Mesodermal cell (in vitro differentiated cells): ENCODE data around the gene DIP2C.
A peak's percentile ranks its signal among the peaks of the same experiment; 100 is the strongest.
"Not testable (repeated sequence)": the region's sequence is repeated elsewhere in the genome, so short reads cannot be mapped to it uniquely, and the experiment has no call there.

Experiments used
- H3K27ac ChIP-seq: 2 replicates; pipeline ENCODE4 v1.7.0; 2013; ENCODE audit warnings: mild to moderate bottlenecking, low read depth, low read length, moderate library complexity; ENCODE audit not compliant: severe bottlenecking
- H3K36me3 ChIP-seq: 2 replicates; pipeline ENCODE4 v1.7.1; 2013; ENCODE audit warnings: mild to moderate bottlenecking, low read length, moderate library complexity; ENCODE audit not compliant: control insufficient read depth, insufficient read depth
- H3K4me1 ChIP-seq: one replicate; pipeline ENCODE4 v1.7.1; 2013; ENCODE audit warnings: mild to moderate bottlenecking, low read length; ENCODE audit not compliant: insufficient read depth, control insufficient read depth, poor library complexity, severe bottlenecking
- H3K4me3 ChIP-seq: 2 replicates; pipeline ENCODE4 v1.7.0; 2013; ENCODE audit warnings: low read length, control low read depth, mild to moderate bottlenecking; ENCODE audit not compliant: insufficient read depth, poor library complexity, severe bottlenecking; ENCODE audit errors: extremely low read depth
- H3K9me3 ChIP-seq: 2 replicates; pipeline ENCODE4 v1.7.1; 2013; ENCODE audit warnings: mild to moderate bottlenecking, low read length, moderate library complexity; ENCODE audit not compliant: control insufficient read depth
- WGBS, 2 experiments: methylation state at CpG; one replicate each; pipeline ENCODE4 v1.1.5; 2013; ENCODE audit warnings: missing lambda C conversion rate in 2 of 2; ENCODE audit not compliant: insufficient coverage in 2 of 2; 5-methylcytosine and 5-hydroxymethylcytosine counted together

Gene DIP2C

GRCh38 chr10:600234-600633, 89.2 kb downstream of the DIP2C start:
- Histone ChIP-seq H3K9me3 (no peaks in the 10 kb centered on the region), H3K4me1 (peaks cover 54% of the 10 kb centered on the region), H3K36me3 (no peaks in the 10 kb centered on the region), H3K4me3 (no peak overlapping the region), H3K27ac (no peak overlapping the region)
- 94 to 95% methylated on average over 11 to 13 of the region's 15 CpGs for WGBS, 2 experiments

DNA sequence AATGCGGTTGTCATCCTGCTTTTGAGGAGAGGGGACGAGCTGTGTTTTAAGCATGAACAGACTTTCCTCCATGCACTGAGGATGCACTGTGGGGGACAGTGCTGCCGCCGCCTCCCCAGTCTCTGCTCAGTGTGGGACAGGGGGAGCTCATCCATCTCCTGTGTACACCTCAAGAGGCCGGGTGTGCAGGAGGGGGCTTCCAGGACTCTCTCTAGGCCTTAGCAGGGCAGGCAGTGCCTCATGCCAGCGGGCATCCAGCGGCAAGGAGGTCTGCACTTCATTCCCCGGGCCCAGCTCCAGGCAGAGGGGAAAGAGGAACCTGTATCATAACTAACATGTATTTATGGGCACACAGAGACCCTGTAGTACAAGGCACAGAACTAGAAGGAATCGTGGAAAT, 89.7 kb downstream of the DIP2C start:
- no peaks in the 10 kb centered on the region for H3K36me3 ChIP-seq
- peaks cover 54% of the 10 kb centered on the region for H3K4me1 ChIP-seq
- WGBS, 2 experiments = 86 to 87% methylated on average over 5 to 6 of the region's 9 CpGs
- no peak overlapping the region for H3K4me3 ChIP-seq
- no peaks in the 10 kb centered on the region for H3K9me3 ChIP-seq
- peak overlapping the region; percentile 97 for H3K27ac ChIP-seq

DNA sequence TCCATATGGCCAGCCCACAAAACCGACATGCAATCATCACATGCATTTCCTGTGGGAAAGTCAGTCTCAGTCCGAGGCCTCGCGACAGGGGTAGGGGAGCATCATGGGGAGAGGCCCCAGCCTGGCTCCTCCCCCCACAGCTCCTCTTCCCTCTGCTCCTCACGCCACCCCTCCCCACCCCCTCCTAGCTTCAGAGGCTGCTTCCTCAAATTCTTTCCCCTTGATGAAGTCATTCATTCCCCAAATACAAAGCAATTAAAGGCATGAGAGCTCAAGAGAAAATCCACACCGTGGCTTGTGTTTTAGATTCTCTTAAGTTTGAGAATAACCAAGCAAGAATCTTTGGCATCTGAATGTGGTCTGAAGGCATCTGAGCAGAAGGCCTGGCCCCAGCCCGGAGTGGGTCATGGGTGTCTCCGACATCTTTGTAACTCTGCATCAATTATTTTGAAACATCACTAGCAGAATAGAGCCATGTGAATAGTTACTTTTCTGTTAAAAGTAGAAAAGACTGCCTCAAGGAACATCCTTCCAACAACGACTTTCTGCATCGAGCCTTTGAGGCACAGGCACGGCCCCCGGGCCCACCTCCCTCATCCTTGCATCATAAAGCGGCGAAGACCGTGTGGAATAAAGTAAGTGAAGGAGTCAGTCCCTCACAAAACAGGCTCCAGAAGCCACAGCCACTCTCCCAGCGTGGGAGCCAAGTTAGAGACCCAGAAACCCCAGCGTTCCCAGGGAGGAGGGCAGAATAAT, 90.9 kb downstream of the DIP2C start:
- Histone ChIP-seq H3K27ac (peak overlapping the region; percentile 97), H3K4me3 (no peak overlapping the region), H3K36me3 (no peaks in the 10 kb centered on the region), H3K9me3 (no peaks in the 10 kb centered on the region), H3K4me1 (peaks cover 56% of the 10 kb centered on the region)
- WGBS, 2 experiments = 55 to 74% methylated on average over 6 to 8 of the region's 17 CpGs

DNA sequence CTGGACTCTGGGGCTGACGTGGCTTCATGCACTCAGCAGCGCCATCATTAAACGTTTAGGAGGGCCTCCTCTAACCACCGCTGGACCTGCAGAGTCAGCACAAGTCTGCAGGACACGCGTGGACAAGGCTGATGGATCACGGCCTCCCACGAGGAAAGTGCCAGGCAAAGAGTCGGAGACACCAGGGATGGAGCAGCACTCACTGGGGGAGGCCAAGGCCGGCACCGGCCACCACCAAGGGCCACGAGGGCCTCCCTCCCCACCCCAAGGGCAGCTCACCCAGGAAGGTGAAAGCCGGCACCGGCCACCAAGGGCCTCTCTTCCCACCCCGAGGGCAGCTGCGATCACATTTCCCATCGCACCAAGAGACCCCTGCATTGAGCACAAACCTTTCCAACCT, 91.5 kb downstream of the DIP2C start:
- peaks cover 53% of the 10 kb centered on the region for H3K4me1 ChIP-seq
- no peaks in the 10 kb centered on the region for H3K9me3 ChIP-seq
- WGBS, 2 experiments = 93 to 96% methylated on average over 14 to 17 of the region's 17 CpGs
- H3K36me3 ChIP-seq = no peaks in the 10 kb centered on the region
- H3K4me3 ChIP-seq = no peak overlapping the region
- H3K27ac ChIP-seq = peak overlapping the region; percentile 97

- peaks cover 47% of the 10 kb centered on the region for H3K4me1 ChIP-seq
- no peaks in the 10 kb centered on the region for H3K9me3 ChIP-seq
- 97 to 98% methylated on average over 15 to 16 of the region's 17 CpGs for WGBS, 2 experiments
- no peak overlapping the region for H3K4me3 ChIP-seq
- no peak overlapping the region for H3K27ac ChIP-seq
- H3K36me3 ChIP-seq = no peaks in the 10 kb centered on the region
These were observed 92.6 kb downstream of the DIP2C start for GRCh38 chr10:596725-597345.

GRCh38 chr10:596131-596530, 93.3 kb downstream of the DIP2C start:
- peaks cover 41% of the 10 kb centered on the region for H3K4me1 ChIP-seq
- not testable (repeated sequence) for H3K36me3 ChIP-seq, H3K4me3 ChIP-seq, H3K9me3 ChIP-seq, H3K27ac ChIP-seq
- WGBS, 2 experiments = 93 to 100% methylated on average over 4 to 6 of the region's 10 CpGs

GRCh38 chr10:595473-595872, 94.0 kb downstream of the DIP2C start:
- 95 to 96% methylated on average over 11 to 12 of the region's 12 CpGs for WGBS, 2 experiments
- no peak overlapping the region for H3K27ac ChIP-seq
- H3K36me3 ChIP-seq = no peaks in the 10 kb centered on the region
- H3K4me1 ChIP-seq = peaks cover 35% of the 10 kb centered on the region
- H3K9me3 ChIP-seq = no peaks in the 10 kb centered on the region
- H3K4me3 ChIP-seq = no peak overlapping the region

- Histone ChIP-seq H3K9me3 (no peaks in the 10 kb centered on the region), H3K27ac (no peak overlapping the region), H3K36me3 (no peaks in the 10 kb centered on the region), H3K4me1 (peaks cover 28% of the 10 kb centered on the region), H3K4me3 (no peak overlapping the region)
- 95 to 97% methylated on average over 27 to 28 of the region's 28 CpGs for WGBS, 2 experiments
These were observed 94.7 kb downstream of the DIP2C start for GRCh38 chr10:594584-595270.

GRCh38 chr10:593901-594457, 95.5 kb downstream of the DIP2C start:
- Histone ChIP-seq H3K4me3 (no peak overlapping the region), H3K9me3 (no peaks in the 10 kb centered on the region), H3K36me3 (no peaks in the 10 kb centered on the region), H3K27ac (no peak overlapping the region), H3K4me1 (peaks cover 20% of the 10 kb centered on the region)
- WGBS, 2 experiments = 93 to 95% methylated on average over 14 to 16 of the region's 17 CpGs

GRCh38 chr10:593421-593820, 96.0 kb downstream of the DIP2C start:
- 96% methylated on average over 9 to 10 of the region's 15 CpGs for WGBS, 2 experiments
- Histone ChIP-seq H3K36me3 (no peaks in the 10 kb centered on the region), H3K4me3 (no peak overlapping the region), H3K9me3 (no peaks in the 10 kb centered on the region), H3K27ac (no peak overlapping the region), H3K4me1 (peaks cover 16% of the 10 kb centered on the region)
